NT2/D1 (cell line): Measurements from ENCODE around the gene VWA2.

Source experiments
- SUZ12 ChIP-seq: IDR thresholded peaks from 2 replicates; pipeline ENCODE4 v1.6.1; 2011; ENCODE audit not compliant: insufficient read length, insufficient read depth; ENCODE audit errors: extremely low read depth
- YY1 ChIP-seq: IDR thresholded peaks from 2 replicates; pipeline ENCODE4 v1.6.1; 2011; ENCODE audit not compliant: insufficient read length, insufficient read depth

GRCh38 chr10:114256008-114256765, 17.1 kb downstream of the VWA2 start:
- TF ChIP-seq YY1, result no peak
- TF ChIP-seq SUZ12, result no peak
